ENCODE measurements around the gene NEURL3.

Gene NEURL3

GRCh38 chr2:96507957-96508520 is 2.9 kb upstream of the NEURL3 start:
- no peak overlapping the region for H3K27ac ChIP-seq (ENCODE audit: low read length)
- peak overlapping the region; percentile 69 for H3K4me3 ChIP-seq (ENCODE audit: low read length)
- H3K27me3 ChIP-seq (ENCODE audit: low read depth, low read length), result peaks cover 21% of the 10 kb centered on the region
- peaks cover 34% of the 10 kb centered on the region for H3K4me1 ChIP-seq (ENCODE audit: low read length)
- H2AFZ ChIP-seq (ENCODE audit: low read depth, low read length), result peak overlapping the region; percentile 84
- H4K20me1 ChIP-seq (ENCODE audit: insufficient read depth, low read length), result no peaks in the 10 kb centered on the region
- no peaks in the 10 kb centered on the region for H3K79me2 ChIP-seq (ENCODE audit: low read length)
- H3K36me3 ChIP-seq (replicated peaks; ENCODE audit: low read depth, low read length), result no peaks in the 10 kb centered on the region
- H3K9ac ChIP-seq (ENCODE audit: low read length), result peak overlapping the region; percentile 17; the same call in 1 of the 2 replicates
- H3K4me2 ChIP-seq (ENCODE audit: low read length), result peak overlapping the region; percentile 82
- no peaks in the 10 kb centered on the region for H3K9me3 ChIP-seq (ENCODE audit: insufficient read depth, low read length)
- no peak for TF ChIP-seq EZH2phosphoT487 (IDR thresholded peaks at IDR 0.05; ENCODE audit: low read depth)
- TF ChIP-seq CTCF (IDR thresholded peaks at IDR 0.05; ENCODE audit: low read depth, low read length), result peak; percentile 90

- no peak overlapping the region for H3K27ac ChIP-seq (ENCODE audit: low read length)
- H4K20me1 ChIP-seq (ENCODE audit: insufficient read depth, low read length), result no peaks in the 10 kb centered on the region
- no peaks in the 10 kb centered on the region for H3K9me3 ChIP-seq (ENCODE audit: insufficient read depth, low read length)
- no peaks in the 10 kb centered on the region for H3K79me2 ChIP-seq (ENCODE audit: low read length)
- peaks cover 21% of the 10 kb centered on the region for H3K27me3 ChIP-seq (ENCODE audit: low read depth, low read length)
- H3K36me3 ChIP-seq (replicated peaks; ENCODE audit: low read depth, low read length), result no peaks in the 10 kb centered on the region
- no peak overlapping the region for H2AFZ ChIP-seq (ENCODE audit: low read depth, low read length)
- H3K4me3 ChIP-seq (ENCODE audit: low read length), result no peak overlapping the region
- H3K4me2 ChIP-seq (ENCODE audit: low read length), result no peak overlapping the region
- H3K4me1 ChIP-seq (ENCODE audit: low read length), result peaks cover 45% of the 10 kb centered on the region
- no peak overlapping the region for H3K9ac ChIP-seq (ENCODE audit: low read length)
- TF ChIP-seq CTCF (IDR thresholded peaks at IDR 0.05; ENCODE audit: low read depth, low read length) (no peak), EZH2phosphoT487 (IDR thresholded peaks at IDR 0.05; ENCODE audit: low read depth) (no peak)
These were observed 1.7 kb upstream of the NEURL3 start for GRCh38 chr2:96506907-96507240.

GRCh38 chr2:96506016-96506906 is 1.1 kb upstream of the NEURL3 start:
- TF ChIP-seq CTCF (IDR thresholded peaks at IDR 0.05; ENCODE audit: low read depth, low read length), result no peak
- no peak for TF ChIP-seq EZH2phosphoT487 (IDR thresholded peaks at IDR 0.05; ENCODE audit: low read depth)
- Histone ChIP-seq H3K9me3 (ENCODE audit: insufficient read depth, low read length) (no peaks in the 10 kb centered on the region), H3K79me2 (ENCODE audit: low read length) (no peaks in the 10 kb centered on the region), H3K27ac (ENCODE audit: low read length) (no peak overlapping the region), H3K4me1 (ENCODE audit: low read length) (peaks cover 52% of the 10 kb centered on the region), H2AFZ (ENCODE audit: low read depth, low read length) (no peak overlapping the region), H3K36me3 (replicated peaks; ENCODE audit: low read depth, low read length) (no peaks in the 10 kb centered on the region), H3K27me3 (ENCODE audit: low read depth, low read length) (peaks cover 21% of the 10 kb centered on the region), H3K4me2 (ENCODE audit: low read length) (no peak overlapping the region), H3K9ac (ENCODE audit: low read length) (no peak overlapping the region), H4K20me1 (ENCODE audit: insufficient read depth, low read length) (no peaks in the 10 kb centered on the region), H3K4me3 (ENCODE audit: low read length) (no peak overlapping the region)

- no peaks in the 10 kb centered on the region for H4K20me1 ChIP-seq (ENCODE audit: insufficient read depth, low read length)
- peaks cover 3% of the 10 kb centered on the region for H3K27me3 ChIP-seq (ENCODE audit: low read depth, low read length)
- H3K4me2 ChIP-seq (ENCODE audit: low read length), result no peak overlapping the region
- no peaks in the 10 kb centered on the region for H3K79me2 ChIP-seq (ENCODE audit: low read length)
- H3K4me1 ChIP-seq (ENCODE audit: low read length), result peaks cover 43% of the 10 kb centered on the region
- no peak for TF ChIP-seq EZH2phosphoT487 (IDR thresholded peaks at IDR 0.05; ENCODE audit: low read depth)
- no peak for TF ChIP-seq CTCF (IDR thresholded peaks at IDR 0.05; ENCODE audit: low read depth, low read length)
- no peaks in the 10 kb centered on the region for H3K36me3 ChIP-seq (replicated peaks; ENCODE audit: low read depth, low read length)
- H3K9ac ChIP-seq (ENCODE audit: low read length), result no peak overlapping the region
- no peak overlapping the region for H3K4me3 ChIP-seq (ENCODE audit: low read length)
- H2AFZ ChIP-seq (ENCODE audit: low read depth, low read length), result no peak overlapping the region
- no peaks in the 10 kb centered on the region for H3K9me3 ChIP-seq (ENCODE audit: insufficient read depth, low read length)
- no peak overlapping the region for H3K27ac ChIP-seq (ENCODE audit: low read length)
These were observed 1.4 kb downstream of the NEURL3 start for GRCh38 chr2:96503637-96504243.
